Omental fat pad (tissue), 4 donors: ENCODE data around the gene CAMK2D. TPM values are rescaled to one million over a fixed set of nuclear protein-coding genes. Genes with fewer than 3 reads are reported as not detected.

Experiments
- ATAC-seq: fragments of 150-250 bp; one replicate; pipeline ENCODE4 v1.9.1; 2016; ENCODE audit warnings: mild to moderate bottlenecking, moderate library complexity; ENCODE audit not compliant: low FRiP score
- DNase-seq: peaks from one replicate; pipeline ENCODE4 v3.0.0-alpha.2; 2019; ENCODE audit warnings: low spot score
- CTCF ChIP-seq, 3 donors: fragments of 450-650 bp; IDR thresholded peaks; one replicate each; pipeline ENCODE4 v1.5.1; 2016 to 2017; ENCODE audit warnings: antibody characterized with exemption in 3 of 3, mild to moderate bottlenecking in 3 of 3, moderate library complexity in 2 of 3
- total RNA-seq, 4 donors: library from RNA; depleted of rRNA; stranded (reverse); fragments of >200 nt; gene quantifications; one replicate each; pipeline ENCODE4 v1.1.0, GENCODE V29; 2016

The CAMK2D gene
- total RNA-seq, 4 donors from 2014 or later = 78.7 to 86.1 (median 83.2) TPM

- TF ChIP-seq CTCF (IDR thresholded peaks at IDR 0.05) = no peak
- ATAC-seq (no peak), DNase-seq (no peak)
These were observed 201.6 kb downstream of the CAMK2D start for GRCh38 chr4:113559947-113560346.

- TF ChIP-seq CTCF (IDR thresholded peaks at IDR 0.05) = no peak
- ATAC-seq (no peak), DNase-seq (no peak)
These were observed 205.0 kb downstream of the CAMK2D start for GRCh38 chr4:113556382-113557134.

GRCh38 chr4:113555868-113556267 lies 205.7 kb downstream of the CAMK2D start:
- ATAC-seq (peak; percentile 52), DNase-seq (no peak)
- TF ChIP-seq CTCF (IDR thresholded peaks at IDR 0.05) = no peak

- DNase-seq (no peak), ATAC-seq (no peak)
- TF ChIP-seq CTCF (IDR thresholded peaks at IDR 0.05) = no peak
These were observed 208.5 kb downstream of the CAMK2D start for GRCh38 chr4:113553082-113553481.

- no peak for TF ChIP-seq CTCF (IDR thresholded peaks at IDR 0.05)
- no peak for ATAC-seq
- no peak for DNase-seq
These were observed 211.0 kb downstream of the CAMK2D start for GRCh38 chr4:113550510-113550909.

- TF ChIP-seq CTCF (IDR thresholded peaks at IDR 0.05) = no peak
- DNase-seq = no peak
- no peak for ATAC-seq
These were observed 213.2 kb downstream of the CAMK2D start for GRCh38 chr4:113548303-113548702.

GRCh38 chr4:113547487-113548042 lies 214.0 kb downstream of the CAMK2D start:
- peak in 2 of 3 donors; percentile 94 to 98 for TF ChIP-seq CTCF (IDR thresholded peaks at IDR 0.05)
- DNase-seq (peak; percentile 76), ATAC-seq (peak; percentile 100)
